MM.1S (cell line): ENCODE measurements around the gene GTF2H1.

Experiments used
- DNase-seq: peaks from one replicate; pipeline ENCODE4 v3.0.0-alpha.2; 2015
- H2AFZ ChIP-seq: fragments of 300-600 bp; sonication (generic); 2 replicates; pipeline ENCODE4 v1.6.0; 2016; ENCODE audit warnings: antibody characterized with exemption, low read length
- H3F3A ChIP-seq: fragments of 300-600 bp; sonication (generic); 2 replicates; pipeline ENCODE4 v1.6.1; 2016; ENCODE audit warnings: mild to moderate bottlenecking, antibody characterized with exemption, low read length, moderate library complexity, mixed read lengths; ENCODE audit not compliant: insufficient read depth
- H3K27ac ChIP-seq: fragments of 300-600 bp; sonication (generic); 2 replicates; pipeline ENCODE4 v1.5.1; 2016; ENCODE audit warnings: mild to moderate bottlenecking, low read length
- H3K27me3 ChIP-seq: fragments of 300-600 bp; sonication (generic); replicated peaks from 2 replicates; pipeline ENCODE4 v1.6.0; 2016; ENCODE audit warnings: low read length; ENCODE audit not compliant: insufficient read depth
- H3K36me3 ChIP-seq: fragments of 300-600 bp; sonication (generic); replicated peaks from 2 replicates; pipeline ENCODE4 v1.6.1; 2016; ENCODE audit warnings: mild to moderate bottlenecking, low read length, mixed read lengths; ENCODE audit not compliant: insufficient read depth
- H3K4me1 ChIP-seq: fragments of 300-600 bp; sonication (generic); 2 replicates; pipeline ENCODE4 v1.6.1; 2016; ENCODE audit warnings: low read length, mixed read lengths
- H3K4me2 ChIP-seq: fragments of 300-600 bp; sonication (generic); 2 replicates; pipeline ENCODE4 v1.6.0; 2016; ENCODE audit warnings: low read depth, low read length
- H3K4me3 ChIP-seq: fragments of 300-600 bp; sonication (generic); 2 replicates; pipeline ENCODE4 v1.5.1; 2016; ENCODE audit warnings: low read length, mixed read lengths
- H3K79me2 ChIP-seq: fragments of 300-600 bp; sonication (generic); 2 replicates; pipeline ENCODE4 v1.6.1; 2016; ENCODE audit warnings: mixed run types, low read length, mixed read lengths
- H3K9ac ChIP-seq: fragments of 300-600 bp; sonication (generic); 2 replicates; pipeline ENCODE4 v1.6.1; 2016; ENCODE audit warnings: low read length, mixed read lengths
- H3K9me2 ChIP-seq: fragments of 300-600 bp; sonication (generic); replicated peaks from 2 replicates; pipeline ENCODE4 v1.6.1; 2016; ENCODE audit warnings: mild to moderate bottlenecking, low read length, mixed read lengths; ENCODE audit not compliant: insufficient read depth
- H3K9me3 ChIP-seq: fragments of 300-600 bp; sonication (generic); replicated peaks from 2 replicates; pipeline ENCODE4 v1.6.1; 2016; ENCODE audit warnings: mild to moderate bottlenecking, low read length, mixed read lengths; ENCODE audit not compliant: insufficient read depth
- H4K20me1 ChIP-seq: fragments of 300-600 bp; sonication (generic); 2 replicates; pipeline ENCODE4 v1.6.1; 2016; ENCODE audit warnings: mild to moderate bottlenecking, low read length, moderate library complexity, mixed read lengths; ENCODE audit not compliant: insufficient read depth
- CTCF ChIP-seq: fragments of 300-600 bp; sonication (generic); IDR thresholded peaks from 2 replicates; pipeline ENCODE4 v1.5.1; 2016; ENCODE audit warnings: antibody characterized with exemption, low read length, mixed read lengths
- EZH2 ChIP-seq: fragments of 300-600 bp; sonication (generic); optimal IDR thresholded peaks from 2 replicates; pipeline ENCODE3; 2017; ENCODE audit warnings: low read depth, mild to moderate bottlenecking, antibody characterized with exemption, low read length, mixed read lengths
- EZH2phosphoT487 ChIP-seq: fragments of 300-600 bp; sonication (generic); IDR thresholded peaks from 2 replicates; pipeline ENCODE4 v1.6.1; 2018; ENCODE audit warnings: antibody characterized with exemption, low read length

Gene GTF2H1

DNA sequence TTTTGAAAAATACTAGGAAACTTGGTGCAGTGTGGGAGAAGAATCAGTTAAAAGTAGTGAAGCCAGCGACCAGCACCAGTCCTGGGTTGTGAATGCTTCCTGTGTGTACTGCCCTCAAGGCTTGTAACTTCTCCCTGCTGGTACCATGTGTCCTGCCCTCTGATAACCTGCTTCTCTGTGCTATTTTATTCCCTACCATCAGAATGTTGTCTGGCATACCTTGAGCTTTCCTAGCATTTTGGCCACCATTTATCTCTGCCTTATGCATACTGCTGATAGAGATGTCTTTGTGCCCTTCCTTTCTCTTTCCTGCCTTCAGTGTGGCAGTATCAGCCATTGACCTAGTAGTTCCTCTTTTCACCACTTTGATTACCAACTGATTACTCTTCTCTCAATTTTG lies 2.0 kb downstream of the GTF2H1 start:
- Histone ChIP-seq H3F3A (peaks cover 9% of the 10 kb centered on the region; the same call in 1 of the 2 replicates), H3K4me3 (no peak overlapping the region), H4K20me1 (no peaks in the 10 kb centered on the region), H3K27me3 (no peaks in the 10 kb centered on the region), H3K36me3 (no peaks in the 10 kb centered on the region; the same call in 1 of the 2 replicates), H3K4me2 (peak overlapping the region; percentile 87; the same call in 1 of the 2 replicates), H3K9me2 (no peaks in the 10 kb centered on the region), H2AFZ (no peak overlapping the region), H3K9ac (no peak overlapping the region), H3K4me1 (peaks cover 32% of the 10 kb centered on the region), H3K9me3 (no peaks in the 10 kb centered on the region), H3K27ac (no peak overlapping the region), H3K79me2 (peaks cover 87% of the 10 kb centered on the region)
- no peak for DNase-seq
- TF ChIP-seq EZH2phosphoT487 (no peak), CTCF (no peak), EZH2 (no peak)

- H3K4me3 ChIP-seq = no peak overlapping the region
Measured at GRCh38 chr11:18329196-18329870, 7.0 kb downstream of the GTF2H1 start.

DNA sequence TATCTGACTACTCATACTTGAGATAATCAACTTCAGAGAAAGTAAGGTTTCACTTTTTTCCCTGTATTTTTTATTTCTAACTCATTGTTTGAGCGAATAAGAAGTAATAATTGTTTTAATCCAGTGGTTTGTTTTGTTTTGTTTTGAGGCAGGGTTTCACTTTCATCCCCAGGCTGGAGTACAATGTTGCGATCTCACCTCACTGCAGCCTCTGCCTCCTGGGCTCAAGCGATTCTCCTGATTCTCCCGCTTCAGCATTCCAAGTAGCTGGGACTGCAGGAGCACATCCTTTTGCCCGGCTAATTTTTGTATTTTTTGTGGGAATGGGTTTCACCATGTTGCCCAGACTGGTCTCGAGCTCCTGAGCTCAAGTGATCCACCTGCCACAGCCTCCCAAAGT lies 8.6 kb downstream of the GTF2H1 start:
- peaks cover 17% of the 10 kb centered on the region; the same call in 1 of the 2 replicates for H3K36me3 ChIP-seq
- peaks cover 64% of the 10 kb centered on the region for H3K4me1 ChIP-seq
- H3K4me3 ChIP-seq = no peak overlapping the region

More at GRCh38 chr11:18329196-18329870, 7.0 kb downstream of the GTF2H1 start:
- Histone ChIP-seq H3K4me1 (peaks cover 58% of the 10 kb centered on the region), H4K20me1 (no peaks in the 10 kb centered on the region), H3K27ac (no peak overlapping the region), H3K36me3 (peaks cover 13% of the 10 kb centered on the region; the same call in 1 of the 2 replicates), H3K9ac (no peak overlapping the region), H3F3A (peaks cover 30% of the 10 kb centered on the region), H3K79me2 (peaks cover 90% of the 10 kb centered on the region), H3K9me3 (no peaks in the 10 kb centered on the region), H2AFZ (no peak overlapping the region), H3K27me3 (no peaks in the 10 kb centered on the region), H3K9me2 (no peaks in the 10 kb centered on the region), H3K4me2 (no peak overlapping the region)
- no peak for DNase-seq
- TF ChIP-seq EZH2phosphoT487 (no peak), EZH2 (no peak), CTCF (no peak)

More for the DNA sequence above, 8.6 kb downstream of the GTF2H1 start:
- no peak overlapping the region for H3K9ac ChIP-seq
- no peak overlapping the region for H2AFZ ChIP-seq
- no peaks in the 10 kb centered on the region for H3K9me3 ChIP-seq
- H3K27ac ChIP-seq = peak overlapping the region; percentile 0; the same call in 1 of the 2 replicates
- H3K27me3 ChIP-seq = no peaks in the 10 kb centered on the region
- no peaks in the 10 kb centered on the region for H3K9me2 ChIP-seq
- DNase-seq = no peak
- TF ChIP-seq EZH2 (no peak), CTCF (no peak), EZH2phosphoT487 (no peak)
- H3F3A ChIP-seq = peaks cover 46% of the 10 kb centered on the region
- H4K20me1 ChIP-seq = no peaks in the 10 kb centered on the region
- H3K79me2 ChIP-seq = peaks cover 86% of the 10 kb centered on the region
- no peak overlapping the region for H3K4me2 ChIP-seq
